ENCODE measurements around the gene SLC6A8.

Gene SLC6A8

GRCh38 chrX:153706799-153707198, 19.1 kb downstream of the SLC6A8 start:
- DNase-seq (ENCODE audit: low spot score) = no peak

DNA sequence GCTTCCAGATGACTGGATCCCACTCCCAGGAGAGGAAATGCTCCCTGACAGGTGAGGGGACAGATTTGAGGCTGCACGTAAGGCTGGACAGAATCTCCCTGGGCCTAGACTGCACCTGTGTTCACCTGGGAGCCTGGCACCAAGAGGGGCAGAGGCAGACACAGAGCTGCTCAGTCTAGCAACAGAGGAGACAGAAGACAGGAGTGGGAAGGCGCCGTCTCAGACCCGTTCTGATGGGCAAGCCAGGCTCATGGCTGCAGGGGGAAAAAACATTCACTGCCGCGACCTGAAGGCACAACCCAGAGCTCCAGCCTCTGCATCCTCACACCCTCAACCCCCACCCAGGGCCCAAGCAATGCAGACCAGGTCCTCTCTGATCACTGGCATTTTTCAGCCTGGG, 19.7 kb downstream of the SLC6A8 start:
- DNase-seq (ENCODE audit: low spot score) = no peak

DNA sequence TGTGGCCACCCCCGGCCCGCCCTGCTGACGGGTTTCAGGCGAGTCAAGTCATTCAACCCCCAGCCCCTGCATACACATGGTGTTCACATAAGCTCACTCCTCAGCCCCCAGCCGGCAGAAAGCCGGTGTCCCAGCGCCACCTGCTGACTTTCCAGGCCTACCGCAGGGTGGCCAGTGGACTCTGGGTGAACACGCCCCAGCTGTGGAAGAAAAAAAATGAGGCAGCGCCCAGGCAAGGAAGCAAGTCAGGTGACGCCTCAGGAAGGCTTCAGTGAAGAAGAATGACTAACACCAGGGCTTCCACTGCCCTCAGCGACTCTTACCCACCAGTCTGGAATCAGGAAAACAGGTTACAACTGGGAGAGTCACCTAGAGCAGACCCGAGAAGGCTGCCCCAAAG, 20.7 kb downstream of the SLC6A8 start:
- peak; percentile 62 for DNase-seq (ENCODE audit: low spot score)

- no peak for DNase-seq (ENCODE audit: low spot score)
These were observed 22.3 kb downstream of the SLC6A8 start for GRCh38 chrX:153709726-153710674.

GRCh38 chrX:153714256-153714655, 26.5 kb downstream of the SLC6A8 start:
- DNase-seq (ENCODE audit: low spot score) = no peak

GRCh38 chrX:153717445-153717844, 29.7 kb downstream of the SLC6A8 start:
- no peak for DNase-seq (ENCODE audit: low spot score)

GRCh38 chrX:153719238-153719637, 31.5 kb downstream of the SLC6A8 start:
- no peak for DNase-seq (ENCODE audit: low spot score)

DNA sequence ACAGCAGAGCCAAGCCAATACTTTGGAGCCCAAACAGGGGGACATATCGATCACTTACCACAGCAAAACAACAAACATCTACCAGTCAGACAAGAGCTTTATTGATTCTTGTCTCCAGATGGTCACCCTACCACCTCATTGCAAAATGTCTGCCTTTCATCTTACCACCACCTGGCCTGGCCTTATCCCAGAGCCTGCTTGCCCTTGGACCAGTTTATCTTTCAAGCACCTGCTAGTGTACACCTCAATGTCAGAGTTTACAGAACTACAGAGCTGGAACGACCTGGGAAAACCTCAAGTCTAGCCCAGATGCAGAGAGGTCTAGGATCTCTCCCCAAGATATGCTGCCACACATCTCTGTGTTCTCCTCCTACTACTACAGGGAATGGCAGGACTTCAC, 32.0 kb downstream of the SLC6A8 start:
- DNase-seq (ENCODE audit: low spot score) = no peak

- no peak for DNase-seq (ENCODE audit: low spot score)
These were observed 35.1 kb downstream of the SLC6A8 start for GRCh38 chrX:153722704-153723350.

- DNase-seq (ENCODE audit: low spot score) = peak; percentile 58
These were observed 35.9 kb downstream of the SLC6A8 start for GRCh38 chrX:153723351-153724251.

- DNase-seq (ENCODE audit: low spot score) = peak; percentile 85
These were observed 36.7 kb downstream of the SLC6A8 start, which contains the start of the genes ABCD1 and BCAP31 for GRCh38 chrX:153724252-153725038. ABCD1 (plus strand) TSS chrX:153724856; CDS start chrX:153725267, 411 bp downstream. BCAP31 (minus strand) TSS chrX:153724387; CDS start chrX:153723244, 1,143 bp downstream.

DNA sequence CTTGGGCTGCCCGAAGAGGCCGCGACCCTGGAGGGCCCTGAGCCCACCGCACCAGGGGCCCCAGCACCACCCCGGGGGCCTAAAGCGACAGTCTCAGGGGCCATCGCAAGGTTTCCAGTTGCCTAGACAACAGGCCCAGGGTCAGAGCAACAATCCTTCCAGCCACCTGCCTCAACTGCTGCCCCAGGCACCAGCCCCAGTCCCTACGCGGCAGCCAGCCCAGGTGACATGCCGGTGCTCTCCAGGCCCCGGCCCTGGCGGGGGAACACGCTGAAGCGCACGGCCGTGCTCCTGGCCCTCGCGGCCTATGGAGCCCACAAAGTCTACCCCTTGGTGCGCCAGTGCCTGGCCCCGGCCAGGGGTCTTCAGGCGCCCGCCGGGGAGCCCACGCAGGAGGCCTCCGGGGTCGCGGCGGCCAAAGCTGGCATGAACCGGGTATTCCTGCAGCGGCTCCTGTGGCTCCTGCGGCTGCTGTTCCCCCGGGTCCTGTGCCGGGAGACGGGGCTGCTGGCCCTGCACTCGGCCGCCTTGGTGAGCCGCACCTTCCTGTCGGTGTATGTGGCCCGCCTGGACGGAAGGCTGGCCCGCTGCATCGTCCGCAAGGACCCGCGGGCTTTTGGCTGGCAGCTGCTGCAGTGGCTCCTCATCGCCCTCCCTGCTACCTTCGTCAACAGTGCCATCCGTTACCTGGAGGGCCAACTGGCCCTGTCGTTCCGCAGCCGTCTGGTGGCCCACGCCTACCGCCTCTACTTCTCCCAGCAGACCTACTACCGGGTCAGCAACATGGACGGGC, 37.5 kb downstream of the SLC6A8 start:
- DNase-seq (ENCODE audit: low spot score) = no peak

DNA sequence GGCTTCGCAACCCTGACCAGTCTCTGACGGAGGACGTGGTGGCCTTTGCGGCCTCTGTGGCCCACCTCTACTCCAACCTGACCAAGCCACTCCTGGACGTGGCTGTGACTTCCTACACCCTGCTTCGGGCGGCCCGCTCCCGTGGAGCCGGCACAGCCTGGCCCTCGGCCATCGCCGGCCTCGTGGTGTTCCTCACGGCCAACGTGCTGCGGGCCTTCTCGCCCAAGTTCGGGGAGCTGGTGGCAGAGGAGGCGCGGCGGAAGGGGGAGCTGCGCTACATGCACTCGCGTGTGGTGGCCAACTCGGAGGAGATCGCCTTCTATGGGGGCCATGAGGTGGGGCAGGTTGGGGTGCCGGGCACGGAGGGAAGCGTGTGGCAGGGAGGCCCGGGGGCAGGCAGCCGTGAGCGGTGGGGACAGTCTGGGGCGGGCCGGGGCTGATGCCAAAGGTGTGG, 38.1 kb downstream of the SLC6A8 start:
- DNase-seq (ENCODE audit: low spot score) = no peak

DNA sequence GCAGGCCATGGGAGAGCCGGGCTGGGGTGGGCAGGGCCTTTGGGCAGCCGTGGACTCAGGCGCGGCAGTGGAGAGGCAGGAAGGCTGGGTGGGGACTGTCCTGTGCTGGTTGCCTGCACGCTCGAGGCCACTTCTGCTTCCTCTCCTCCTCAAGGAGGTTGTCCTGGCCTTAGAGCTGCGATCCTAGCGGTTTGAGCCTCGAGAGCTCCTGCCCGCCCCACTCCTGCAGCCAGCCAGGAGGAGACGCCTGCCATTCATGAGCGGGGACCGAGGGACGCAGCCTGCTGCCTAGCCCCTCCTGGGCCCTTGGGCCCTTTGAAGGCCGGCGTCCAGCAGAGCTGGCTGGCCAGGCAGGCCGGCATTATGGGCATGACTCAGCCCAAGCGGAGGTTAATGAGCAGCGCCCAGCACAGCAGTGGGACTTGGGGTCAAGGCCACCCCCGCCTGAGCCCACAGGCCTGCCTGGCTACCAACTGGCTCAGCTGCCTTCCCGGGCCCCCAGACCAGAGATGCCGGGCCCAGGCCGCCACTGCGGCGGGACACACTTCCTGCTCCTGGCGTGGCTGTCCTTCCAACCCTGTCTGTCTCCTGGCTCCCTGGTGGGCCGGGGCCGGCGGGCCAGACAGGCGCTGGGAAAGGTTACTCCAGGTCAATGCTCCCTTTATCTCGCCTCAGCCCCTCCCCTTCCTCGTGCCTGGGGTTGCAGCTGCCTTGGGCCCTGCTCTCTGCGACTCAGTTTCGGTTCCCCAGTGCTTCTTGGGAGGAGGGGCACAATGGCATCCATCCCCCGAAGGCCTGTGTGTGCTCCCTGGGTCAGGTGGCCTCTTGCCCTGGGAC, 38.8 kb downstream of the SLC6A8 start:
- DNase-seq (ENCODE audit: low spot score) = peak; percentile 74

GRCh38 chrX:153727123-153727931, 39.6 kb downstream of the SLC6A8 start:
- no peak for DNase-seq (ENCODE audit: low spot score)

GRCh38 chrX:153728095-153728494, 40.4 kb downstream of the SLC6A8 start:
- no peak for DNase-seq (ENCODE audit: low spot score)

DNA sequence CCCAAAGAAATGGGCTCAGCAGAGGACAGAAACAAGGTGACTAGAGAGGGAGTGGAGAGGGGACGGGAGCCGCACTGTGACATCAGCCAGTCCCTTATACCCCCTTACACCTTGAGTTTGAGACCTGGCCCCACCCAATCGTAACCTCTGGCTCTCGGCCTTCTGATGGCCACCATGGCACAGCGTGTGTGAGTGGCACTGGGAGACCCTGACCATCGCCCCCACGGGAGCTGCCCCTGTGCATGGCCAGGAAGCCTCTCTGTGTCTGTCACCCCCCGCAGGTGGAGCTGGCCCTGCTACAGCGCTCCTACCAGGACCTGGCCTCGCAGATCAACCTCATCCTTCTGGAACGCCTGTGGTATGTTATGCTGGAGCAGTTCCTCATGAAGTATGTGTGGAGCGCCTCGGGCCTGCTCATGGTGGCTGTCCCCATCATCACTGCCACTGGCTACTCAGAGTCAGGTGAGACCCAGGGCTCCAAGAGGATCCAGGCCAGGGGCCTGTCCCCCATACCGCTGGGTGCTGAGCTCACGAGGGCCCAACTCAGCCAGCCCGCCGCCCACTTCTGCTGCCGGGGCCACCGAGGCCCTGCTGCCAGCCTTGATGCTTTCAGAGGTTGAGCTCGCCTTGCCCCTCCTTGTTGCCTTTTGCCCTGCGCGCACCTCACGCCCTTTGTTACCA, 41.4 kb downstream of the SLC6A8 start:
- DNase-seq (ENCODE audit: low spot score) = no peak
